Natural killer cell (primary cell): ENCODE data around the gene PRSS56. TPM values are rescaled to one million over a fixed set of nuclear protein-coding genes. Genes with fewer than 3 reads are reported as not detected.
"Not testable (repeated sequence)": the region's sequence is repeated elsewhere in the genome, so short reads cannot be mapped to it uniquely, and the experiment has no call there.

Experiments used
- ATAC-seq, 3 donors: fragments of 150-1000 bp in 2 of 3; fragments of 200-7000 bp in 1 of 3; cut with Tn5 transposase; 1 replicate in 1 of 3; 2 replicates in 2 of 3; pipeline ENCODE4 v1.10.0; 2021; ENCODE audit warnings: mild to moderate bottlenecking in 2 of 3, moderate library complexity in 2 of 3
- DNase-seq, 2 donors: peaks; one replicate each; pipeline versions ENCODE4 v3.0.0 to v3.0.0-alpha.2; 2013 to 2021; ENCODE audit warnings: mixed read lengths in 1 of 2
- H3K27ac ChIP-seq: one replicate; pipeline ENCODE4 v1.5.1; 2013; ENCODE audit warnings: mild to moderate bottlenecking, low read length
- H3K27me3 ChIP-seq: one replicate; pipeline ENCODE4 v1.6.1; 2013; ENCODE audit warnings: low read length; ENCODE audit not compliant: control insufficient read depth, insufficient read depth
- H3K36me3 ChIP-seq: one replicate; pipeline ENCODE4 v1.6.1; 2013; ENCODE audit warnings: low read length; ENCODE audit not compliant: control insufficient read depth, insufficient read depth
- H3K4me1 ChIP-seq: one replicate; pipeline ENCODE4 v1.6.1; 2013; ENCODE audit warnings: low read length; ENCODE audit not compliant: control insufficient read depth, insufficient read depth
- H3K4me3 ChIP-seq: one replicate; pipeline ENCODE4 v1.5.1; 2013; ENCODE audit warnings: low read length
- H3K9me3 ChIP-seq: one replicate; pipeline ENCODE4 v1.6.1; 2013; ENCODE audit warnings: low read length; ENCODE audit not compliant: control insufficient read depth, insufficient read depth
- H3K27ac Mint-ChIP-seq, 2 donors: one replicate each; pipeline ENCODE4 v1.8.0; 2022; ENCODE audit warnings: mild to moderate bottlenecking in 2 of 2, mixed read lengths in 2 of 2, moderate library complexity in 1 of 2
- H3K27me3 Mint-ChIP-seq, 2 donors: one replicate each; pipeline ENCODE4 v1.8.0; 2022; ENCODE audit warnings: low read depth in 2 of 2, mixed read lengths in 2 of 2
- H3K36me3 Mint-ChIP-seq: one replicate; pipeline ENCODE4 v1.8.0; 2022; ENCODE audit warnings: mixed read lengths
- H3K4me1 Mint-ChIP-seq, 2 donors: one replicate each; pipeline ENCODE4 v1.8.0; 2022; ENCODE audit warnings: mixed read lengths in 2 of 2
- H3K4me3 Mint-ChIP-seq: one replicate; pipeline ENCODE4 v1.8.0; 2022; ENCODE audit warnings: mild to moderate bottlenecking, moderate library complexity, mixed read lengths
- H3K9me3 Mint-ChIP-seq, 2 donors: one replicate each; pipeline ENCODE4 v1.8.0; 2022; ENCODE audit warnings: mixed read lengths in 2 of 2
- WGBS: methylation state at CpG from one replicate; pipeline ENCODE4 v1.1.7; 2013; ENCODE audit warnings: missing lambda C conversion rate; ENCODE audit not compliant: insufficient coverage; 5-methylcytosine and 5-hydroxymethylcytosine counted together
- intact Hi-C: fragments of 100-400 bp; cut with micrococcal nuclease; formaldehyde crosslinking; loops from one replicate; pipeline ENCODE4 v1.14.2; 2022
- total RNA-seq, 4 donors: library from RNA; stranded (reverse); fragments of 120-200 nt in 1 of 4; gene quantifications; one replicate each; pipeline versions ENCODE4 v1.2.3 to v1.2.4, GENCODE V29; 2013 to 2022
- TF ChIP-seq, protein P1 (sequence below): fragments of 200-600 bp; IDR thresholded peaks from one replicate; pipeline ENCODE4 v1.8.0; 2022; ENCODE audit warnings: antibody characterized with exemption

PRSS56 gene
- total RNA-seq, 3 donors from 2014 or later (not counting 1 experiment from before 2014, with no cell fraction given) = not detected

GRCh38 chr2:232529806-232530547 lies 9.8 kb downstream of the PRSS56 start:
- Mint-ChIP-seq H3K36me3 (no peaks in the 10 kb centered on the region), H3K27ac (no peak overlapping the region), H3K9me3 (no peaks in the 10 kb centered on the region), H3K4me1 (peaks cover 9 to 13% of the 10 kb centered on the region in 2 donors), H3K4me3 (no peak overlapping the region), H3K27me3 (peaks cover 0 to 6% of the 10 kb centered on the region in 2 donors)
- ATAC-seq (no peak), DNase-seq (no peak)
- Histone ChIP-seq H3K27ac (no peak overlapping the region), H3K4me1 (peaks cover 15% of the 10 kb centered on the region), H3K9me3 (no peaks in the 10 kb centered on the region), H3K36me3 (no peaks in the 10 kb centered on the region), H3K27me3 (no peaks in the 10 kb centered on the region), H3K4me3 (no peak overlapping the region)
- TF ChIP-seq, protein P1, sequence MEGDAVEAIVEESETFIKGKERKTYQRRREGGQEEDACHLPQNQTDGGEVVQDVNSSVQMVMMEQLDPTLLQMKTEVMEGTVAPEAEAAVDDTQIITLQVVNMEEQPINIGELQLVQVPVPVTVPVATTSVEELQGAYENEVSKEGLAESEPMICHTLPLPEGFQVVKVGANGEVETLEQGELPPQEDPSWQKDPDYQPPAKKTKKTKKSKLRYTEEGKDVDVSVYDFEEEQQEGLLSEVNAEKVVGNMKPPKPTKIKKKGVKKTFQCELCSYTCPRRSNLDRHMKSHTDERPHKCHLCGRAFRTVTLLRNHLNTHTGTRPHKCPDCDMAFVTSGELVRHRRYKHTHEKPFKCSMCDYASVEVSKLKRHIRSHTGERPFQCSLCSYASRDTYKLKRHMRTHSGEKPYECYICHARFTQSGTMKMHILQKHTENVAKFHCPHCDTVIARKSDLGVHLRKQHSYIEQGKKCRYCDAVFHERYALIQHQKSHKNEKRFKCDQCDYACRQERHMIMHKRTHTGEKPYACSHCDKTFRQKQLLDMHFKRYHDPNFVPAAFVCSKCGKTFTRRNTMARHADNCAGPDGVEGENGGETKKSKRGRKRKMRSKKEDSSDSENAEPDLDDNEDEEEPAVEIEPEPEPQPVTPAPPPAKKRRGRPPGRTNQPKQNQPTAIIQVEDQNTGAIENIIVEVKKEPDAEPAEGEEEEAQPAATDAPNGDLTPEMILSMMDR = no peak
- intact Hi-C loops = no loop called here
- 93% methylated on average over 17 of the region's 17 CpGs for WGBS

- TF ChIP-seq, protein P1 = no peak
- Mint-ChIP-seq H3K27ac (no peak overlapping the region), H3K4me1 (peaks cover 9 to 13% of the 10 kb centered on the region in 2 donors), H3K27me3 (peaks cover 0 to 6% of the 10 kb centered on the region in 2 donors), H3K9me3 (no peaks in the 10 kb centered on the region), H3K4me3 (no peak overlapping the region), H3K36me3 (no peaks in the 10 kb centered on the region)
- H3K4me3 ChIP-seq = no peak overlapping the region
- intact Hi-C loops = no loop called here
- H3K9me3 ChIP-seq = no peaks in the 10 kb centered on the region
- ATAC-seq (no peak), DNase-seq (no peak)
- no peaks in the 10 kb centered on the region for H3K36me3 ChIP-seq
- H3K27ac ChIP-seq = no peak overlapping the region
- no peaks in the 10 kb centered on the region for H3K27me3 ChIP-seq
- 81% methylated on average over 9 of the region's 9 CpGs for WGBS
- H3K4me1 ChIP-seq = peaks cover 15% of the 10 kb centered on the region
Measured at GRCh38 chr2:232530626-232531260, 10.6 kb downstream of the PRSS56 start.

GRCh38 chr2:232532419-232532818 lies 12.2 kb downstream of the PRSS56 start:
- peaks cover 0 to 8% of the 10 kb centered on the region in 2 donors for H3K27me3 Mint-ChIP-seq

GRCh38 chr2:232532821-232533220 lies 12.6 kb downstream of the PRSS56 start:
- H3K4me1 Mint-ChIP-seq = peaks cover 9 to 13% of the 10 kb centered on the region in 2 donors
- H3K4me3 ChIP-seq, H3K27ac ChIP-seq, H3K27ac Mint-ChIP-seq, H3K9me3 ChIP-seq, H3K4me3 Mint-ChIP-seq, intact Hi-C loops, DNase-seq, H3K27me3 ChIP-seq, ATAC-seq, H3K9me3 Mint-ChIP-seq, H3K27me3 Mint-ChIP-seq, H3K36me3 ChIP-seq, H3K36me3 Mint-ChIP-seq: not testable (repeated sequence)
- peaks cover 15% of the 10 kb centered on the region for H3K4me1 ChIP-seq
- WGBS = 88% methylated on average over 7 of the region's 7 CpGs

More at GRCh38 chr2:232532419-232532818, 12.2 kb downstream of the PRSS56 start:
- TF ChIP-seq, protein P1 = no peak
- Mint-ChIP-seq H3K27ac (no peak overlapping the region), H3K36me3 (no peaks in the 10 kb centered on the region), H3K4me3 (no peak overlapping the region), H3K4me1 (peaks cover 9 to 13% of the 10 kb centered on the region in 2 donors), H3K9me3 (no peaks in the 10 kb centered on the region)
- no peak overlapping the region for H3K27ac ChIP-seq
- DNase-seq = no peak
- no peaks in the 10 kb centered on the region for H3K36me3 ChIP-seq
- peaks cover 4% of the 10 kb centered on the region for H3K9me3 ChIP-seq
- ATAC-seq = no peak
- H3K27me3 ChIP-seq = peaks cover 3% of the 10 kb centered on the region
- no peak overlapping the region for H3K4me3 ChIP-seq
- intact Hi-C loops = no loop called here
- WGBS = 83% methylated on average over 9 of the region's 9 CpGs
- H3K4me1 ChIP-seq = peaks cover 15% of the 10 kb centered on the region
